A673 (cell line): Measurements from ENCODE around the gene ITGB3. TPM values are rescaled to one million over a fixed set of nuclear protein-coding genes. Genes with fewer than 3 reads are reported as not detected.

Source experiments
- BruUV-seq: library from RNA; stranded (reverse); fragments of 400-500 nt; replicated peaks from 2 replicates; lab custom pipeline; 2021; lab: Mats Ljungman, UMichigan
- CTCF ChIA-PET: fragments of 300-600 bp; sonication (Branson Sonifier 250); formaldehyde crosslinking; loops from one replicate; lab custom pipeline; 2022; ENCODE audit warnings: antibody characterized with exemption; lab: Charles Lee
- POLR2A ChIA-PET: fragments of 300-600 bp; sonication (Branson Sonifier 250); formaldehyde crosslinking; loops from one replicate; lab custom pipeline; 2022; ENCODE audit warnings: antibody characterized with exemption; ENCODE audit not compliant: low non-redundant PET; lab: Charles Lee
- DNase-seq: peaks from one replicate; pipeline ENCODE4 v3.0.0-alpha.2; 2015; ENCODE audit warnings: low spot score
- H3K27ac ChIP-seq: fragments of 200-600 bp; sonication (generic); 2 replicates; pipeline ENCODE4 v1.5.1; 2016; ENCODE audit warnings: mixed run types, low read depth, mild to moderate bottlenecking, mixed read lengths, antibody characterized with exemption, low read length; ENCODE audit not compliant: poor library complexity, severe bottlenecking
- H3K27me3 ChIP-seq: fragments of 200-600 bp; sonication (generic); replicated peaks from 2 replicates; pipeline ENCODE4 v1.6.1; 2017; ENCODE audit warnings: mixed run types, low read depth, mild to moderate bottlenecking, mixed read lengths, antibody characterized with exemption, low read length; ENCODE audit not compliant: insufficient read depth, poor library complexity
- H3K36me3 ChIP-seq: fragments of 200-600 bp; sonication (generic); 2 replicates; pipeline ENCODE4 v1.6.1; 2016; ENCODE audit warnings: mixed run types, mild to moderate bottlenecking, mixed read lengths, antibody characterized with exemption, low read length; ENCODE audit not compliant: insufficient read depth, poor library complexity, severe bottlenecking
- H3K4me1 ChIP-seq: fragments of 200-600 bp; sonication (generic); 2 replicates; pipeline ENCODE4 v1.6.1; 2017; ENCODE audit warnings: mixed run types, mild to moderate bottlenecking, mixed read lengths, antibody characterized with exemption, low read length; ENCODE audit not compliant: insufficient read depth, poor library complexity, severe bottlenecking
- H3K4me3 ChIP-seq: fragments of 200-600 bp; sonication (generic); 2 replicates; pipeline ENCODE4 v1.5.1; 2016; ENCODE audit warnings: low read depth, mixed run types, mild to moderate bottlenecking, mixed read lengths, low read length; ENCODE audit not compliant: poor library complexity, severe bottlenecking
- H3K9me3 ChIP-seq: fragments of 200-600 bp; sonication (generic); 2 replicates; pipeline ENCODE4 v1.6.1; 2016; ENCODE audit warnings: mixed run types, low read depth, mild to moderate bottlenecking, mixed read lengths, antibody characterized with exemption, low read length; ENCODE audit not compliant: poor library complexity, severe bottlenecking
- CTCF ChIP-seq: fragments of 300-800, 200-600 bp; sonication (generic); conservative IDR thresholded peaks from 2 replicates; pipeline ENCODE4 v1.5.1; 2017; ENCODE audit warnings: low read depth, mild to moderate bottlenecking, antibody characterized with exemption, low read length, moderate library complexity, mixed read lengths
- EZH2 ChIP-seq: fragments of 200-600 bp; sonication (generic); IDR thresholded peaks from 2 replicates; pipeline ENCODE4 v1.6.1; 2017; ENCODE audit warnings: borderline replicate concordance, low read depth, mild to moderate bottlenecking, mixed read lengths, antibody characterized with exemption, low read length; ENCODE audit not compliant: poor library complexity, severe bottlenecking
- intact Hi-C: fragments of 100-400 bp; cut with micrococcal nuclease; formaldehyde crosslinking; loops from one replicate; pipeline ENCODE4 v1.10.0; 2022; ENCODE audit not compliant: unreplicated experiment
- total RNA-seq: library from RNA; stranded (reverse); gene quantifications from 2 replicates; pipeline ENCODE4 v1.2.3, GENCODE V29; 2021

ITGB3 gene
- total RNA-seq, 1 experiment from 2014 or later, result not detected

DNA sequence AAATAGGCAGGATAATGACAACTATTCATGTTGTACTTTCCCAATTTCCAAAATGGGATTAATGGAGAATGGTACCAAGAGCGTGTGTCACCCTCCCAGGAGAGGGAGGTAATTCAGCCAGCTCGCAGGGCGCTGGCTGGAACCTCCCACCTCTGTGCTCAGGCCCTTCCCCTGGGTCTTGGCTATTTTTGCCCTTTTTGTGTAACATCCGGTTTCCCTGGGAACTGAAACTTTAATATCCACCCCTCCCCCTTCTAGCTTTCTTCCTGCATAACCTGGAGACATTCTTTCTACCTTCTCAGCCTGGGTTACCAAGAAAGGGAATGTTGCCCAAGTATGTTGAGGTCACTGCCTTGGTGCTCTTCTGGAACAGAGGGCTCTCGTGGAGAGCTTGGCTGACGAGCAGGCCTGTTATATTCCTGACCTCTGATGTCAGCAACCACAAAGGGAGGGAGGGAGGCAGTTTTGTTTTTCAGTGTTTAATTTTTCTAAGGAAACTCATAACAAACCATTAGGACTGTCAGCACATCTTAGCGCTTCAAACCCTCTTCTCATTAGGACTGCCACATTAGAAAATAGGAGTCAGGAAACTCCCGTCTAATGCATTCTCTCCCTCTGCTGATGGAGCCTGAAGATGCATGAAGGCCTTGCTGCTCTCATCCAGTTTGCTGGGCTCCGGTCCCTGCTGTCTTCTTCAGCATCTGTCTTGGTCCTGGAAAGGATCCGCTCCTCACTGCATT, 25.6 kb downstream of the ITGB3 start:
- TF ChIP-seq CTCF (no peak), EZH2 (no peak)
- Histone ChIP-seq H3K27ac (no peak overlapping the region), H3K36me3 (no peaks in the 10 kb centered on the region), H3K4me1 (peaks cover 4% of the 10 kb centered on the region), H3K4me3 (no peak overlapping the region), H3K9me3 (no peaks in the 10 kb centered on the region), H3K27me3 (no peaks in the 10 kb centered on the region)
- intact Hi-C loops, result no loop called here
- POLR2A ChIA-PET, result no interaction called here
- no peak for DNase-seq
- no TSS peak for BruUV-seq
- CTCF ChIA-PET, result no interaction called here

GRCh38 chr17:47280072-47280811, 26.6 kb downstream of the ITGB3 start:
- no peak overlapping the region for H3K27ac ChIP-seq
- no TSS peak for BruUV-seq
- ChIA-PET POLR2A (no interaction called here), CTCF (no interaction called here)
- TF ChIP-seq CTCF (no peak), EZH2 (no peak)
- H3K36me3 ChIP-seq, result no peaks in the 10 kb centered on the region
- intact Hi-C loops, result no loop called here
- no peaks in the 10 kb centered on the region for H3K9me3 ChIP-seq
- H3K4me3 ChIP-seq, result no peak overlapping the region
- peaks cover 4% of the 10 kb centered on the region for H3K4me1 ChIP-seq
- peak; percentile 65 for DNase-seq
- no peaks in the 10 kb centered on the region for H3K27me3 ChIP-seq

GRCh38 chr17:47281216-47281615, 27.6 kb downstream of the ITGB3 start:
- H3K36me3 ChIP-seq, result no peaks in the 10 kb centered on the region
- H3K27me3 ChIP-seq, result no peaks in the 10 kb centered on the region
- intact Hi-C loops, result no loop called here
- BruUV-seq, result no TSS peak
- no peak overlapping the region for H3K4me3 ChIP-seq
- no peak overlapping the region for H3K27ac ChIP-seq
- CTCF ChIA-PET, result no interaction called here
- no peak for DNase-seq
- no peaks in the 10 kb centered on the region for H3K4me1 ChIP-seq
- H3K9me3 ChIP-seq, result no peaks in the 10 kb centered on the region
- POLR2A ChIA-PET, result no interaction called here
- TF ChIP-seq CTCF, result no peak
- TF ChIP-seq EZH2, result no peak
